NCI-H146 treated with DMSO at 0.1 percent for 48 hours (cell line): ENCODE measurements around the gene ADCY4.

Source experiments
- DNase-seq: peaks from one replicate; lab custom pipeline; 2025; ENCODE audit not compliant: unreplicated experiment; lab: John Stamatoyannopoulos, UW

ADCY4 gene

GRCh38 chr14:24299255-24300191, 35.3 kb downstream of the ADCY4 start, which contains the start of the genes DHRS1 and NOP9:
TSS of gene DHRS1 (minus strand) at chr14:24299780. CDS start at chr14:24299106, 674 bp downstream.
TSS of gene NOP9 (plus strand) at chr14:24299850. CDS start at chr14:24299955, 105 bp downstream.
- DNase-seq: peak; percentile 65

GRCh38 chr14:24298892-24299254, 36.0 kb downstream of the ADCY4 start:
- DNase-seq: no peak

- DNase-seq: peak; percentile 14
Observed at GRCh38 chr14:24297190-24297964, 37.5 kb downstream of the ADCY4 start.

GRCh38 chr14:24296341-24297157, 38.3 kb downstream of the ADCY4 start:
- DNase-seq: peak; percentile 5

- DNase-seq: no peak
Observed at GRCh38 chr14:24293525-24293924, 41.3 kb downstream of the ADCY4 start.

- DNase-seq: no peak
Observed at GRCh38 chr14:24292118-24292807, 42.6 kb downstream of the ADCY4 start.

GRCh38 chr14:24291446-24292117, 43.3 kb downstream of the ADCY4 start:
- no peak for DNase-seq

GRCh38 chr14:24290746-24291145, 44.1 kb downstream of the ADCY4 start:
- no peak for DNase-seq

- DNase-seq: no peak
Observed at GRCh38 chr14:24289649-24290280, 45.1 kb downstream of the ADCY4 start.

- no peak for DNase-seq
Observed at GRCh38 chr14:24286996-24287395, 47.9 kb downstream of the ADCY4 start.

- no peak for DNase-seq
Observed at GRCh38 chr14:24285351-24285750, 49.5 kb downstream of the ADCY4 start.

- DNase-seq: no peak
Observed at GRCh38 chr14:24284501-24285035, 50.3 kb downstream of the ADCY4 start.

- DNase-seq: no peak
Observed at GRCh38 chr14:24283796-24284460, 50.9 kb downstream of the ADCY4 start.

- DNase-seq: no peak
Observed at GRCh38 chr14:24282736-24283135, 52.1 kb downstream of the ADCY4 start.

GRCh38 chr14:24281636-24282035, 53.2 kb downstream of the ADCY4 start:
- no peak for DNase-seq

- DNase-seq: no peak
Observed at GRCh38 chr14:24280797-24281460, 53.9 kb downstream of the ADCY4 start.

- no peak for DNase-seq
Observed at GRCh38 chr14:24279301-24280186, 55.3 kb downstream of the ADCY4 start.
